ENCODE measurements around the gene PRR23E.
A peak's percentile ranks its signal among the peaks of the same experiment; 100 is the strongest.

PRR23E gene

GRCh38 chr3:127210654-127210943 is 17.7 kb downstream of the PRR23E start:
- no peak for DNase-seq

- no peak for DNase-seq
Measured at GRCh38 chr3:127211118-127212060, 18.5 kb downstream of the PRR23E start.

GRCh38 chr3:127212231-127212630 is 19.3 kb downstream of the PRR23E start:
- no peak for DNase-seq

GRCh38 chr3:127212711-127213110 is 19.8 kb downstream of the PRR23E start:
- DNase-seq, result no peak

- DNase-seq, result no peak
Measured at GRCh38 chr3:127213381-127213918, 20.5 kb downstream of the PRR23E start.

- no peak for DNase-seq
Measured at GRCh38 chr3:127214975-127215374, 22.0 kb downstream of the PRR23E start.

GRCh38 chr3:127215714-127216414 is 22.9 kb downstream of the PRR23E start:
- DNase-seq, result no peak

GRCh38 chr3:127216415-127217261 is 23.7 kb downstream of the PRR23E start:
- no peak for DNase-seq

GRCh38 chr3:127217596-127218453 is 24.9 kb downstream of the PRR23E start:
- DNase-seq, result peak; percentile 10

GRCh38 chr3:127218454-127218922 is 25.6 kb downstream of the PRR23E start:
- DNase-seq, result no peak

GRCh38 chr3:127220497-127220896 is 27.6 kb downstream of the PRR23E start:
- no peak for DNase-seq

- DNase-seq, result no peak
Measured at GRCh38 chr3:127221037-127221436, 28.1 kb downstream of the PRR23E start.

GRCh38 chr3:127221446-127222035 is 28.6 kb downstream of the PRR23E start:
- DNase-seq, result no peak

- DNase-seq, result no peak
Measured at GRCh38 chr3:127222163-127222562, 29.2 kb downstream of the PRR23E start.

GRCh38 chr3:127222664-127223063 is 29.7 kb downstream of the PRR23E start:
- no peak for DNase-seq

- DNase-seq, result no peak
Measured at GRCh38 chr3:127224118-127224517, 31.2 kb downstream of the PRR23E start.

- no peak for DNase-seq
Measured at GRCh38 chr3:127226457-127226856, 33.5 kb downstream of the PRR23E start.

GRCh38 chr3:127226946-127227842 is 34.3 kb downstream of the PRR23E start:
- DNase-seq, result no peak

- no peak for DNase-seq
Measured at GRCh38 chr3:127228866-127229265, 35.9 kb downstream of the PRR23E start.

GRCh38 chr3:127233371-127233770 is 40.4 kb downstream of the PRR23E start:
- DNase-seq, result no peak

All from stimulated activated CD4-positive, alpha-beta T cell treated with anti-CD3 and anti-CD28 coated beads, Interleukin-1b, Interleukin-23, amount 100 ng/mL, for 48 hours (primary cell).